Naive thymus-derived CD4-positive, alpha-beta T cell (primary cell): ENCODE results near the gene TMEM72. TPM values are rescaled to one million over a fixed set of nuclear protein-coding genes. Genes with fewer than 3 reads are reported as not detected.
A peak's percentile ranks its signal among the peaks of the same experiment; 100 is the strongest.

ENCODE experiments used
- ATAC-seq: fragments of 150-1000 bp; cut with Tn5 transposase; 2 replicates; pipeline ENCODE4 v1.10.0; 2021; ENCODE audit warnings: mild to moderate bottlenecking, moderate library complexity
- CTCF ChIA-PET: fragments of 350-600 bp; sonication (Branson Sonifier 250); formaldehyde crosslinking; loops from one replicate; lab custom pipeline; 2021; ENCODE audit warnings: antibody characterized with exemption; lab: Charles Lee
- POLR2A ChIA-PET: fragments of 350-600 bp; sonication (Branson Sonifier 250); formaldehyde crosslinking; loops from one replicate; lab custom pipeline; 2021; ENCODE audit warnings: antibody characterized with exemption, inconsistent platforms; lab: Charles Lee
- DNase-seq, 9 donors: peaks; one replicate each; pipeline versions ENCODE4 v3.0.0 to v3.0.0-alpha.2; 2020 to 2022; ENCODE audit warnings: mixed read lengths in 1 of 9
- H3K27ac ChIP-seq: one replicate; pipeline ENCODE4 v1.7.0; 2013; ENCODE audit warnings: mild to moderate bottlenecking, low read depth, low read length, moderate library complexity
- H3K27me3 ChIP-seq, 2 donors: one replicate each; pipeline ENCODE4 v1.7.0; 2013; ENCODE audit warnings: low read length in 2 of 2, mild to moderate bottlenecking in 2 of 2, moderate library complexity in 2 of 2; ENCODE audit not compliant: control insufficient read depth in 2 of 2, insufficient read depth in 2 of 2
- H3K36me3 ChIP-seq, 3 experiments: 1 replicate in 2 of 3; 2 replicates in 1 of 3; pipeline ENCODE4 v1.7.0; 2013; ENCODE audit warnings: low read length in 3 of 3, mild to moderate bottlenecking in 3 of 3, moderate library complexity in 1 of 3; ENCODE audit not compliant: insufficient read depth in 3 of 3, control insufficient read depth in 2 of 3
- H3K4me1 ChIP-seq, 2 donors: one replicate each; pipeline ENCODE4 v1.7.0; 2013; ENCODE audit warnings: low read length in 2 of 2, mild to moderate bottlenecking in 2 of 2, moderate library complexity in 1 of 2; ENCODE audit not compliant: control insufficient read depth in 2 of 2, insufficient read depth in 2 of 2
- H3K4me3 ChIP-seq: 2 replicates; pipeline ENCODE4 v1.7.0; 2013; ENCODE audit warnings: mild to moderate bottlenecking, low read length
- H3K9me3 ChIP-seq, 3 experiments: 1 replicate in 2 of 3; 2 replicates in 1 of 3; pipeline ENCODE4 v1.7.0; 2013; ENCODE audit warnings: low read length in 3 of 3; ENCODE audit not compliant: control insufficient read depth in 2 of 3
- H3K27ac Mint-ChIP-seq, 9 donors: one replicate each; pipeline ENCODE4 v1.8.0; 2020 to 2022; ENCODE audit warnings: mixed read lengths in 9 of 9, mild to moderate bottlenecking in 8 of 9, moderate library complexity in 5 of 9, inconsistent platforms in 2 of 9
- H3K27me3 Mint-ChIP-seq, 5 donors: one replicate each; pipeline ENCODE4 v1.8.0; 2021 to 2022; ENCODE audit warnings: mixed read lengths in 5 of 5, mild to moderate bottlenecking in 1 of 5
- H3K36me3 Mint-ChIP-seq, 5 donors: one replicate each; pipeline ENCODE4 v1.8.0; 2020 to 2022; ENCODE audit warnings: mixed read lengths in 5 of 5, mild to moderate bottlenecking in 3 of 5, inconsistent platforms in 1 of 5
- H3K4me1 Mint-ChIP-seq, 7 donors: one replicate each; pipeline ENCODE4 v1.8.0; 2020 to 2022; ENCODE audit warnings: mixed read lengths in 7 of 7, mild to moderate bottlenecking in 3 of 7, inconsistent platforms in 1 of 7
- H3K4me3 Mint-ChIP-seq, 10 donors: one replicate each; pipeline ENCODE4 v1.8.0; 2020 to 2022; ENCODE audit warnings: mild to moderate bottlenecking in 10 of 10, mixed read lengths in 10 of 10, moderate library complexity in 6 of 10, inconsistent platforms in 2 of 10
- H3K9me3 Mint-ChIP-seq, 11 donors: one replicate each; pipeline ENCODE4 v1.8.0; 2020 to 2022; ENCODE audit warnings: mixed read lengths in 11 of 11, mild to moderate bottlenecking in 4 of 11, inconsistent platforms in 1 of 11, moderate library complexity in 1 of 11
- intact Hi-C, 2 donors: fragments of 100-400 bp; cut with micrococcal nuclease; formaldehyde crosslinking; loops; one replicate each; pipeline ENCODE4 v1.15.1; 2023
- polyA plus RNA-seq, 2 donors: library from polyadenylated mRNA; unstranded; fragments of 300-500 nt; fragmentation: Illumina TruSeq; gene quantifications; one replicate each; pipeline ENCODE4 v1.2.3, GENCODE V29; 2021
- total RNA-seq, 6 experiments: library from RNA in 5 of 6; stranded (reverse) in 5 of 6; gene quantifications; 1 replicate in 5 of 6; 2 replicates in 1 of 6; pipeline ENCODE4 v1.2.3 and lab custom pipeline; 2021 to 2026

The TMEM72 gene
- total and polyA plus RNA-seq, 7 experiments from 2014 or later, result not detected

- POLR2A ChIA-PET, result no interaction called here
- ATAC-seq (no peak), DNase-seq (peak in 1 of 9 donors; percentile 13)
- peaks cover 0 to 4% of the 10 kb centered on the region in 2 donors for H3K4me1 ChIP-seq
- H3K27ac ChIP-seq, result no peak overlapping the region
- no peaks in the 10 kb centered on the region for H3K36me3 ChIP-seq
- no peaks in the 10 kb centered on the region for H3K27me3 ChIP-seq
- peaks cover 0 to 4% (median 0%) of the 10 kb centered on the region in 5 donors for H3K27me3 Mint-ChIP-seq
- CTCF ChIA-PET, result interaction anchor here (0.7 kb wide), 1 partner anchor 39 kb away, joined by 3 read pairs; no protein-coding TSS in a partner anchor
- peaks cover 0 to 2% (median 0%) of the 10 kb centered on the region in 11 donors for H3K9me3 Mint-ChIP-seq
- H3K4me1 Mint-ChIP-seq, result peaks cover 0 to 7% (median 0%) of the 10 kb centered on the region in 7 donors
- no peak overlapping the region for H3K4me3 ChIP-seq
- H3K4me3 Mint-ChIP-seq, result no peak overlapping the region
- intact Hi-C loops, result no loop called here
- no peaks in the 10 kb centered on the region for H3K9me3 ChIP-seq
- no peaks in the 10 kb centered on the region for H3K36me3 Mint-ChIP-seq
- peak overlapping the region in 1 of 9 donors; percentile 36 for H3K27ac Mint-ChIP-seq
Observed at GRCh38 chr10:44929356-44930255, 18.5 kb downstream of the TMEM72 start.

DNA sequence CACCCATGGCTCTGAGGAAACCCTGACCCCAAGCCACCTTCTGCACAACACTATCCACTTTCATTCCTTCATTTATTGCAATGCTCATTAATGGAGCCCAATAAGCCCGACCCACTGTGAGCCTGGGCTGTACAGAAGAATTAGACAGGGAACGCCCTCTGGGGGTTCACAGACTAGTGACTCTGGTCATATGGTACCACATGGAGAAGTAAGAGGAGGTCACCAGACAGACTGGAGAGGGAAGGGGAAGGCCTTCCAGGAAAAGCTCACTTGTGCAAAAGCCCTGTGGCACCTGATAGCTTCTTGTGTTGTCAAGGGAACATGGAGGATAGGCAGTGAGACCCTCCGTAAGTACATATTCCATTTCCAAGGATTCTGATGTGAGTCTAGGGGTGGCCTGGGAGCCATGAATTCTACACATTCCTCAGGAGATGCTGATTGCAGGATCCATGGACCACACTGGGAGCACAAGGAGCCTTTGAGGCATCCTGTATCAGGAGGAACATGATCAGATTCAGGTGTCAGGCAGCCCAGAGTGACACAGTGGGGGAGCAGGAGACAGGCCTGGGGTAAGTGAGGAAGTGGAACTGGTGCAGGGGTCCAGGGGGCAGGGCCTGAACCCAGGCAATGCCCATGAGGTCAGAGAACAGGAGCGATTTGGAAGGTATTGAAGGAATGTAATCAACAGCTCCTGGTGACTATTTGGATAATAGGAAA lies 19.9 kb downstream of the TMEM72 start:
- Mint-ChIP-seq H3K27me3 (peaks cover 0 to 6% (median 0%) of the 10 kb centered on the region in 5 donors), H3K4me1 (peaks cover 5 to 12% (median 6%) of the 10 kb centered on the region in 7 donors), H3K9me3 (peaks cover 0 to 2% (median 0%) of the 10 kb centered on the region in 11 donors), H3K27ac (no peak overlapping the region), H3K36me3 (no peaks in the 10 kb centered on the region), H3K4me3 (no peak overlapping the region)
- no peak overlapping the region for H3K4me3 ChIP-seq
- no peaks in the 10 kb centered on the region for H3K27me3 ChIP-seq
- no peak overlapping the region for H3K27ac ChIP-seq
- intact Hi-C loops, result no loop called here
- ChIA-PET POLR2A (no interaction called here), CTCF (interaction anchor here (1.5 to 2.5 kb wide), 2 partner anchors 9 to 42 kb away, joined by 4 to 21 read pairs; no protein-coding TSS in a partner anchor)
- H3K4me1 ChIP-seq, result peaks cover 0 to 4% of the 10 kb centered on the region in 2 donors
- no peak for DNase-seq
- H3K9me3 ChIP-seq, result no peaks in the 10 kb centered on the region
- ATAC-seq, result no peak
- no peaks in the 10 kb centered on the region for H3K36me3 ChIP-seq

DNA sequence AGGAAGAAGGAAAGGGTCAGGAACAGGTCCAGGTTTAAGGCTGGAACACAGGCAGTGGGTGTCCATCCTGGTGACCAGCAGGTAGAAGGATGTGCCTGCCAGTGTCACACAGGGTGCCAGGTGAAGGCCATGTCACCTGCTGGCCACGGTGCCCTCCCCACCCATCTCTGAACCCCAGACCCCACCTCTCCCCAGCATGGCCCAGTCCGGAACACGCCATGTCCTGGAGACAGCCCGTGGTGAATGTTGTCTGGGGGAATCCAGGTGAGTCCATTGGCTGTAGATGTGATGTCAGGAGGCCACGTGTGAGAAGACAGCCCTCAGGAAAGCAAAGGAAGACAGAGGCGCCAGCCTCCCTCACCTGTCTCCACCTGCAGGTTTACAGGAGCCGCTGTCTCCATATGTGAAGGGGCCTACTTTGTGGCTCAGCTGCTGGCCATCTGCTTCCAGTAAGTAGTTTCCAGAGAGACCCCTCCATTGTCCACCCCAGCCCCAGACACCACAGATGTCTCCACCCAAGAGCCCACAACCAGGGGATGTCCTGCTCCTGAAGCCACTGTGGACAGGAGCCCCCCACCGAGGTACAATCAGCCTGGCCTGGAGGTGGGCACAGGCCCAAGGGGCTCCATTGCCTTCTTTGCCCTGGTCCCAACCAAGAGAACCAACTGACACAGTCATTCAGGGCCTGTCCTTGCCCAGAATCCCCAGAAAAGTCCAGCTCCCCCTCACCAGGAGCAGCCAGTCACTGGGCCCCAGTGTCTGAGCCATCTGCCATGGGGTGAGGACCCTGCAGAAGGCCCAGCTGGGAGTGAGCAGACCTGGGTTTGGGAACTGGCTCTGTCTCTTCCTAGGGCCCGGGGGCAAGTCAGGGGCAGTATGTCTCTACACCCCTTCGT lies 20.7 kb downstream of the TMEM72 start:
- CTCF ChIA-PET, result interaction anchor here (0.7 to 3.3 kb wide), 8 partner anchors 10 to 69 kb away, joined by 3 to 24 read pairs (median 4); partner anchors contain the start of genes DEPP1 and ZNF22

DNA sequence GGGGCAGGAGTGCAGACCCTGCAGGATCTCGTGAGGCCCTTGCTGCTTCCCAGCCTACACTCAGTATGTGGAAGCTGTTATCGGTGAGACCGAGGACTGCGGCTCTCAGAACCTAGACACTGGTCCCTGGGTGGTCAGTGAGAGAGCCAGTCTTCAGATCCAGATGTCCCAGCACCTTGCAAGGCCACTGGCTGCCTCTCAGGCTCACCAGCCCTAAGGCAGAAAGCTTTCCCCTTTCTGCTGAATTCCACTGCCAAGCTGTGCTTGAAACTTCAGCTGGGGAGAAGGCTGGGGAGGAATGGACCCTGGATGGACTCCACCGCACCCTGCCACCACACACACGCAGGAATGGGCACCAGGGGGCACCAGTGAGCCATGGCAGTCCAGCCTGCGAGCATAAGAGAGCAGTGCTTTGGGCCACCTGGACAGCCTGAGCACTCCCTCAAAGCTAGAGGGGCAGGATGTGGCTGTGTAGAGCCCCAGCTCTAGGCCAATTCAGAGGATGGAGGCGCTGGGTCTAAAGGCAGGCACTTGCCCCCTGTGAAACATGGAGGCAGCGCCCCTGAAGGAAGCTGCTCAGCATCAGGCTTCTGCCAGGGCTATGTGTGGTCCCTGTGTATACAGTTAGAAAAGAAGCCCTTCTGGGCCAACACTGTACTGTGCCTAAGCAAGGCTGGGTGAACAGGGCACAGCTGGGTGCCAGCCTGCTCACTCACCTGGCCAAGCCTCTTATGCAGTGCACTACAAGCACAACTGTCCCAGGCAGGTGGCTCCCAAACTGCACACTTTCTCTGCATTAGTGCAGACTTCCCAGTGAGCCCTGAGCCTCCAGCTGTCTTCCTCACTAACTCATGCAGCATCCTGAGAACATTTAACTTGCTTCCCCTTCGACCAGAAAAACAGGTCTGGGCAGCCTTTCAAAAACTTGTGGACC lies 21.6 kb downstream of the TMEM72 start:
- Histone ChIP-seq H3K27ac (no peak overlapping the region), H3K36me3 (no peaks in the 10 kb centered on the region), H3K4me1 (peaks cover 0 to 4% of the 10 kb centered on the region in 2 donors), H3K27me3 (no peaks in the 10 kb centered on the region), H3K4me3 (no peak overlapping the region), H3K9me3 (no peaks in the 10 kb centered on the region)
- ChIA-PET CTCF (interaction anchor here (0.6 to 3.3 kb wide), 9 partner anchors 19 to 980 kb away, joined by 3 to 24 read pairs (median 4); partner anchors contain the start of genes DEPP1 and ZNF22), POLR2A (interaction anchor here (1.1 kb wide), 1 partner anchor 46 kb away, joined by 4 read pairs; the partner anchor contains the start of gene DEPP1)
- peaks cover 0 to 2% (median 0%) of the 10 kb centered on the region in 11 donors for H3K9me3 Mint-ChIP-seq
- no peak overlapping the region for H3K27ac Mint-ChIP-seq
- peaks cover 0 to 6% (median 4%) of the 10 kb centered on the region in 5 donors for H3K27me3 Mint-ChIP-seq
- peaks cover 7 to 16% (median 11%) of the 10 kb centered on the region in 7 donors for H3K4me1 Mint-ChIP-seq
- intact Hi-C loops, result loop anchor here (1.0 to 2.0 kb wide), 3 partner anchors 26 to 68 kb away; partner anchors contain the start of genes RASSF4 (in 1 of the 2) and ZNF22 (in 1 of the 2)
- peaks cover 0 to 4% (median 0%) of the 10 kb centered on the region in 5 donors for H3K36me3 Mint-ChIP-seq
- DNase-seq (peak; percentile 55 to 89 (median 72)), ATAC-seq (peak; percentile 94)
- H3K4me3 Mint-ChIP-seq, result no peak overlapping the region

More for the DNA sequence above, 20.7 kb downstream of the TMEM72 start:
- Mint-ChIP-seq H3K36me3 (peaks cover 0 to 4% (median 0%) of the 10 kb centered on the region in 5 donors), H3K27ac (no peak overlapping the region), H3K9me3 (peaks cover 0 to 2% (median 0%) of the 10 kb centered on the region in 11 donors), H3K4me3 (no peak overlapping the region), H3K4me1 (peaks cover 7 to 16% (median 10%) of the 10 kb centered on the region in 7 donors), H3K27me3 (peaks cover 0 to 6% (median 4%) of the 10 kb centered on the region in 5 donors)
- no peak for DNase-seq
- no peak for ATAC-seq
- Histone ChIP-seq H3K36me3 (no peaks in the 10 kb centered on the region), H3K4me1 (peaks cover 0 to 4% of the 10 kb centered on the region in 2 donors), H3K9me3 (no peaks in the 10 kb centered on the region), H3K27ac (no peak overlapping the region), H3K27me3 (no peaks in the 10 kb centered on the region), H3K4me3 (no peak overlapping the region)
- intact Hi-C loops, result loop anchor here (1.0 to 2.0 kb wide), 3 partner anchors 27 to 69 kb away; partner anchors contain the start of genes RASSF4 (in 1 of the 2) and ZNF22 (in 1 of the 2)
- POLR2A ChIA-PET, result interaction anchor here (1.1 kb wide), 1 partner anchor 47 kb away, joined by 4 read pairs; the partner anchor contains the start of gene DEPP1
